SK-N-SH (cell line): Measurements from ENCODE around the gene PHAX.

Experiments used
- CTCF ChIP-seq: fragments of 200-600 bp; sonication (generic); IDR thresholded peaks from 2 replicates; pipeline ENCODE4 v1.6.1; 2017; ENCODE audit warnings: antibody characterized with exemption, mild to moderate bottlenecking, moderate library complexity
- ELF1 ChIP-seq: IDR thresholded peaks from 2 replicates; pipeline ENCODE4 v1.4.0; 2012
- EP300 ChIP-seq, 2 experiments: IDR thresholded peaks; 2 replicates each; pipeline versions ENCODE4 v1.4.0 to v1.6.1; 2012; ENCODE audit warnings: borderline replicate concordance in 1 of 2, low read depth in 1 of 2, low read length in 1 of 2
- JUND ChIP-seq: IDR thresholded peaks from 2 replicates; pipeline ENCODE4 v1.4.0; 2012
- POLR2AphosphoS5 ChIP-seq: IDR thresholded peaks from 2 replicates; pipeline ENCODE4 v1.6.1; 2012; ENCODE audit warnings: low read depth, low read length
- RXRA ChIP-seq: IDR thresholded peaks from 2 replicates; pipeline ENCODE4 v1.4.0; 2012; ENCODE audit warnings: low read depth, mild to moderate bottlenecking, borderline replicate concordance
- TAF1 ChIP-seq: IDR thresholded peaks from 2 replicates; pipeline ENCODE4 v1.6.1; 2012; ENCODE audit warnings: low read depth, mild to moderate bottlenecking, low read length, moderate library complexity, borderline replicate concordance
- YY1 ChIP-seq: IDR thresholded peaks from 2 replicates; pipeline ENCODE4 v1.4.0; 2012; ENCODE audit warnings: low read depth, mild to moderate bottlenecking
- TF ChIP-seq, protein P1 (sequence below): IDR thresholded peaks from 2 replicates; pipeline ENCODE4 v1.4.0; 2012; ENCODE audit warnings: low read depth
- TF ChIP-seq, protein P2 (sequence below): IDR thresholded peaks from 2 replicates; pipeline ENCODE4; 2012
- TF ChIP-seq, protein P3 (sequence below): IDR thresholded peaks from 2 replicates; pipeline ENCODE4 v1.6.1; 2012; ENCODE audit warnings: mild to moderate bottlenecking, low read depth, low read length, moderate library complexity
- TF ChIP-seq, protein P4 (sequence below): IDR thresholded peaks from 2 replicates; pipeline ENCODE4 v1.4.0; 2012; ENCODE audit warnings: low read depth, borderline replicate concordance

GRCh38 chr5:126645132-126645531 lies 44.4 kb downstream of the PHAX start:
- TF ChIP-seq POLR2AphosphoS5 = no peak
- no peak for TF ChIP-seq CTCF
- no peak for TF ChIP-seq TAF1
- TF ChIP-seq, protein P1, sequence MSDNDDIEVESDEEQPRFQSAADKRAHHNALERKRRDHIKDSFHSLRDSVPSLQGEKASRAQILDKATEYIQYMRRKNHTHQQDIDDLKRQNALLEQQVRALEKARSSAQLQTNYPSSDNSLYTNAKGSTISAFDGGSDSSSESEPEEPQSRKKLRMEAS = no peak
- TF ChIP-seq, protein P2, sequence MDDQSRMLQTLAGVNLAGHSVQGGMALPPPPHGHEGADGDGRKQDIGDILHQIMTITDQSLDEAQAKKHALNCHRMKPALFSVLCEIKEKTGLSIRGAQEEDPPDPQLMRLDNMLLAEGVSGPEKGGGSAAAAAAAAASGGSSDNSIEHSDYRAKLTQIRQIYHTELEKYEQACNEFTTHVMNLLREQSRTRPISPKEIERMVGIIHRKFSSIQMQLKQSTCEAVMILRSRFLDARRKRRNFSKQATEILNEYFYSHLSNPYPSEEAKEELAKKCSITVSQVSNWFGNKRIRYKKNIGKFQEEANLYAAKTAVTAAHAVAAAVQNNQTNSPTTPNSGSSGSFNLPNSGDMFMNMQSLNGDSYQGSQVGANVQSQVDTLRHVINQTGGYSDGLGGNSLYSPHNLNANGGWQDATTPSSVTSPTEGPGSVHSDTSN = no peak
- no peak for TF ChIP-seq YY1
- no peak for TF ChIP-seq JUND
- no peak for TF ChIP-seq ELF1
- no peak for TF ChIP-seq EP300 (IDR thresholded peaks at IDR 0.05; ENCODE audit: borderline replicate concordance in 1 of 2, low read depth in 1 of 2, low read length in 1 of 2)
- TF ChIP-seq RXRA = no peak
- TF ChIP-seq, protein P3, sequence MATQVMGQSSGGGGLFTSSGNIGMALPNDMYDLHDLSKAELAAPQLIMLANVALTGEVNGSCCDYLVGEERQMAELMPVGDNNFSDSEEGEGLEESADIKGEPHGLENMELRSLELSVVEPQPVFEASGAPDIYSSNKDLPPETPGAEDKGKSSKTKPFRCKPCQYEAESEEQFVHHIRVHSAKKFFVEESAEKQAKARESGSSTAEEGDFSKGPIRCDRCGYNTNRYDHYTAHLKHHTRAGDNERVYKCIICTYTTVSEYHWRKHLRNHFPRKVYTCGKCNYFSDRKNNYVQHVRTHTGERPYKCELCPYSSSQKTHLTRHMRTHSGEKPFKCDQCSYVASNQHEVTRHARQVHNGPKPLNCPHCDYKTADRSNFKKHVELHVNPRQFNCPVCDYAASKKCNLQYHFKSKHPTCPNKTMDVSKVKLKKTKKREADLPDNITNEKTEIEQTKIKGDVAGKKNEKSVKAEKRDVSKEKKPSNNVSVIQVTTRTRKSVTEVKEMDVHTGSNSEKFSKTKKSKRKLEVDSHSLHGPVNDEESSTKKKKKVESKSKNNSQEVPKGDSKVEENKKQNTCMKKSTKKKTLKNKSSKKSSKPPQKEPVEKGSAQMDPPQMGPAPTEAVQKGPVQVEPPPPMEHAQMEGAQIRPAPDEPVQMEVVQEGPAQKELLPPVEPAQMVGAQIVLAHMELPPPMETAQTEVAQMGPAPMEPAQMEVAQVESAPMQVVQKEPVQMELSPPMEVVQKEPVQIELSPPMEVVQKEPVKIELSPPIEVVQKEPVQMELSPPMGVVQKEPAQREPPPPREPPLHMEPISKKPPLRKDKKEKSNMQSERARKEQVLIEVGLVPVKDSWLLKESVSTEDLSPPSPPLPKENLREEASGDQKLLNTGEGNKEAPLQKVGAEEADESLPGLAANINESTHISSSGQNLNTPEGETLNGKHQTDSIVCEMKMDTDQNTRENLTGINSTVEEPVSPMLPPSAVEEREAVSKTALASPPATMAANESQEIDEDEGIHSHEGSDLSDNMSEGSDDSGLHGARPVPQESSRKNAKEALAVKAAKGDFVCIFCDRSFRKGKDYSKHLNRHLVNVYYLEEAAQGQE = no peak
- TF ChIP-seq, protein P4, sequence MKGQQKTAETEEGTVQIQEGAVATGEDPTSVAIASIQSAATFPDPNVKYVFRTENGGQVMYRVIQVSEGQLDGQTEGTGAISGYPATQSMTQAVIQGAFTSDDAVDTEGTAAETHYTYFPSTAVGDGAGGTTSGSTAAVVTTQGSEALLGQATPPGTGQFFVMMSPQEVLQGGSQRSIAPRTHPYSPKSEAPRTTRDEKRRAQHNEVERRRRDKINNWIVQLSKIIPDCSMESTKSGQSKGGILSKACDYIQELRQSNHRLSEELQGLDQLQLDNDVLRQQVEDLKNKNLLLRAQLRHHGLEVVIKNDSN = no peak
